Gastrocnemius medialis (tissue), 4 donors: ENCODE results near the gene NFIA. TPM values are rescaled to one million over a fixed set of nuclear protein-coding genes. Genes with fewer than 3 reads are reported as not detected.

Experiments
- ATAC-seq, 2 donors: fragments of 150-250 bp; one replicate each; pipeline ENCODE4 v1.9.1; 2016
- DNase-seq, 2 donors: peaks; one replicate each; pipeline ENCODE4 v3.0.0-alpha.2; 2019
- H3K27ac ChIP-seq, 4 donors: fragments of 200-600 bp; sonication (generic); 1 replicate in 1 of 4; 2 replicates in 3 of 4; pipeline ENCODE4 v1.5.1; 2016 to 2018; ENCODE audit warnings: mild to moderate bottlenecking in 2 of 4, moderate library complexity in 1 of 4
- H3K27me3 ChIP-seq, 3 donors: fragments of 200-600 bp; sonication (generic) in 2 of 3; 1 replicate in 1 of 3; 2 replicates in 2 of 3; pipeline versions ENCODE4 v1.5.1 to v1.6.0; 2016 to 2019; ENCODE audit warnings: mild to moderate bottlenecking in 1 of 3, moderate library complexity in 1 of 3
- H3K36me3 ChIP-seq, 2 donors: fragments of 200-600 bp; sonication (generic) in 1 of 2; one replicate each; pipeline ENCODE4 v1.5.1; 2017 to 2018
- H3K4me1 ChIP-seq, 2 donors: fragments of 200-600 bp; sonication (generic) in 1 of 2; one replicate each; pipeline ENCODE4 v1.5.1; 2016 to 2017; ENCODE audit warnings: mild to moderate bottlenecking in 2 of 2
- H3K4me3 ChIP-seq, 4 donors: fragments of 200-600 bp; sonication (generic) in 3 of 4; 1 replicate in 1 of 4; 2 replicates in 3 of 4; pipeline ENCODE4 v1.5.1; 2016 to 2019; ENCODE audit warnings: mild to moderate bottlenecking in 2 of 4
- H3K9me3 ChIP-seq, 3 donors: fragments of 200-600 bp; sonication (generic) in 2 of 3; 1 replicate in 1 of 3; 2 replicates in 2 of 3; pipeline ENCODE4 v1.5.1; 2016 to 2019
- CTCF ChIP-seq, 5 experiments: fragments of 450-650 bp in 3 of 5; fragments of 200-600 bp in 2 of 5; sonication (generic) in 2 of 5; IDR thresholded peaks in 4 of 5; conservative IDR thresholded peaks in 1 of 5; 1 replicate in 4 of 5; 2 replicates in 1 of 5; pipeline ENCODE4 v1.5.1; 2016 to 2019; ENCODE audit warnings: antibody characterized with exemption in 5 of 5, mild to moderate bottlenecking in 3 of 5, moderate library complexity in 3 of 5
- POLR2A ChIP-seq, 2 donors: fragments of 450-650 bp; IDR thresholded peaks; one replicate each; pipeline ENCODE4 v1.6.1; 2017; ENCODE audit warnings: antibody characterized with exemption in 2 of 2, mild to moderate bottlenecking in 2 of 2, moderate library complexity in 2 of 2
- in situ Hi-C, 4 donors: fragments of 200-750 bp; cut with MboI; loops; one replicate each; pipeline versions ENCODE4 v1.15.0 to v1.8.0; 2017; ENCODE audit warnings: low sequenced_read_pairs in 4 of 4
- intact Hi-C: fragments of 100-400 bp; cut with DNase I; formaldehyde crosslinking; loops from one replicate; pipeline ENCODE4 v1.15.1; 2023; ENCODE audit warnings: low total_unique reads
- total RNA-seq, 4 donors: library from RNA; depleted of rRNA; stranded (reverse); fragments of >200 nt; gene quantifications; one replicate each; pipeline versions ENCODE4 v1.1.0 to v1.2.3, GENCODE V29; 2016

The NFIA gene
- total RNA-seq, 4 donors from 2014 or later: 12.9 to 27.0 (median 26.6) TPM

- H3K4me1 ChIP-seq: peaks cover 46 to 68% of the 10 kb centered on the region in 2 donors
- peak overlapping the region; percentile 57 to 68 (median 66) for H3K27ac ChIP-seq
- ATAC-seq (peak; percentile 82 to 90), DNase-seq (no peak)
- no peaks in the 10 kb centered on the region for H3K9me3 ChIP-seq
- TF ChIP-seq POLR2A (IDR thresholded peaks at IDR 0.05) (no peak), CTCF (IDR thresholded peaks at IDR 0.05 in 4 of 5, conservative IDR thresholded peaks at IDR 0.05 in 1 of 5) (no peak)
- no peak overlapping the region for H3K4me3 ChIP-seq
- intact Hi-C loops (no loop called here), in situ Hi-C loops (no loop called here)
- H3K36me3 ChIP-seq: no peaks in the 10 kb centered on the region
- no peaks in the 10 kb centered on the region for H3K27me3 ChIP-seq
Observed at GRCh38 chr1:61259379-61260148, 177.2 kb downstream of the NFIA start.

DNA sequence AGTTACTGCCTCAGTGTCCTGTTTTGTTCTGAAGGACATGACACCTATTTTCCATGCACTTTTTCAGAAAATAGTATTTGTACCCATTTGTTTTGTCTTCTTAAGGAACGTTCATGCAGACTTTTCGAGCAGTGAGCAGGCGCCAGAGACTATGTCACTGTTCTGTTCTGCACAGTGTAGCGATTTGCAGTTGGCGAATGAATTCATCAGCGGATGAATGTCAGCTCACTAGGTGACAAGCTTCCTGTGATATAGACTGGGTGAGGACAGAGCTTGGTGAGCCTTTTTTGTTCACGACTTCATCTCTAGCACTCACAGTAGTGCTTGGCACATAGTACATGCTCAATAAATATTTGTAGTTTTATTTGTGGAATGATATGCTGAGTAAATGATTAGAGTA is 177.8 kb downstream of the NFIA start:
- Histone ChIP-seq H3K4me3 (no peak overlapping the region), H3K27ac (peak overlapping the region; percentile 57 to 68 (median 66)), H3K4me1 (peaks cover 42 to 63% of the 10 kb centered on the region in 2 donors), H3K36me3 (no peaks in the 10 kb centered on the region), H3K27me3 (no peaks in the 10 kb centered on the region), H3K9me3 (no peaks in the 10 kb centered on the region)
- TF ChIP-seq CTCF (IDR thresholded peaks at IDR 0.05 in 4 of 5, conservative IDR thresholded peaks at IDR 0.05 in 1 of 5) (no peak), POLR2A (IDR thresholded peaks at IDR 0.05) (no peak)
- DNase-seq (no peak), ATAC-seq (no peak)
- intact Hi-C loops (no loop called here), in situ Hi-C loops (no loop called here)

- no peak for ATAC-seq
- intact Hi-C loops (no loop called here), in situ Hi-C loops (no loop called here)
- Histone ChIP-seq H3K9me3 (no peaks in the 10 kb centered on the region), H3K4me3 (no peak overlapping the region), H3K36me3 (no peaks in the 10 kb centered on the region), H3K27me3 (no peaks in the 10 kb centered on the region), H3K4me1 (peaks cover 33 to 54% of the 10 kb centered on the region in 2 donors), H3K27ac (peak overlapping the region in 3 of 4 donors; percentile 16 to 57 (median 48))
- no peak for DNase-seq
- TF ChIP-seq CTCF (IDR thresholded peaks at IDR 0.05 in 4 of 5, conservative IDR thresholded peaks at IDR 0.05 in 1 of 5) (no peak), POLR2A (IDR thresholded peaks at IDR 0.05) (no peak)
Observed at GRCh38 chr1:61261595-61261994, 179.2 kb downstream of the NFIA start.

- intact Hi-C loops (no loop called here), in situ Hi-C loops (no loop called here)
- DNase-seq (no peak), ATAC-seq (no peak)
- TF ChIP-seq CTCF (IDR thresholded peaks at IDR 0.05 in 4 of 5, conservative IDR thresholded peaks at IDR 0.05 in 1 of 5) (no peak), POLR2A (IDR thresholded peaks at IDR 0.05) (no peak)
- Histone ChIP-seq H3K27ac (no peak overlapping the region), H3K36me3 (no peaks in the 10 kb centered on the region), H3K4me3 (no peak overlapping the region), H3K27me3 (no peaks in the 10 kb centered on the region), H3K4me1 (peaks cover 33 to 50% of the 10 kb centered on the region in 2 donors), H3K9me3 (no peaks in the 10 kb centered on the region)
Observed at GRCh38 chr1:61263905-61264824, 181.8 kb downstream of the NFIA start.
